HT1080 (cell line): ENCODE measurements around the gene LRP1. TPM values are rescaled to one million over a fixed set of nuclear protein-coding genes. Genes with fewer than 3 reads are reported as not detected.

Experiments used
- DNase-seq: peaks from one replicate; pipeline ENCODE4 v3.0.0-alpha.2; 2015; ENCODE audit warnings: low read depth
- total RNA-seq: library from RNA; depleted of rRNA; stranded (reverse); fragments of >200 nt; shearing (Covaris generic); gene quantifications from 2 replicates; pipeline ENCODE4 v1.2.3, GENCODE V29; 2014

LRP1 gene
- total RNA-seq, 1 experiment from 2014 or later: 14.8 TPM

GRCh38 chr12:57221169-57221917 lies 93.1 kb downstream of the LRP1 start:
- no peak for DNase-seq

GRCh38 chr12:57222286-57223190 lies 94.3 kb downstream of the LRP1 start:
- no peak for DNase-seq

- no peak for DNase-seq
These were observed 95.2 kb downstream of the LRP1 start for GRCh38 chr12:57223191-57224165.

GRCh38 chr12:57224278-57224972 lies 96.1 kb downstream of the LRP1 start:
- DNase-seq: no peak

GRCh38 chr12:57224973-57225679 lies 96.8 kb downstream of the LRP1 start:
- DNase-seq: no peak

GRCh38 chr12:57225680-57226210 lies 97.5 kb downstream of the LRP1 start:
- DNase-seq: no peak

GRCh38 chr12:57226588-57227314 lies 98.5 kb downstream of the LRP1 start:
- no peak for DNase-seq

GRCh38 chr12:57227315-57228115 lies 99.2 kb downstream of the LRP1 start:
- DNase-seq: no peak

GRCh38 chr12:57229046-57229633 lies 100.9 kb downstream of the LRP1 start:
- no peak for DNase-seq

- DNase-seq: peak; percentile 88
These were observed 101.5 kb downstream of the LRP1 start, which contains the start of gene SHMT2 for GRCh38 chr12:57229634-57230380. Gene SHMT2 (plus strand): TSS chr12:57229711. CDS start chr12:57229779, 68 bp downstream.

- DNase-seq: no peak
These were observed 102.3 kb downstream of the LRP1 start for GRCh38 chr12:57230381-57231155.

GRCh38 chr12:57231276-57232021 lies 103.2 kb downstream of the LRP1 start:
- no peak for DNase-seq

GRCh38 chr12:57232156-57232756 lies 104.0 kb downstream of the LRP1 start:
- no peak for DNase-seq

GRCh38 chr12:57233357-57234232 lies 105.3 kb downstream of the LRP1 start:
- DNase-seq: no peak
